A549 treated with Mapracorat at 1 μM for 4 hours (cell line): ENCODE results near the gene SPSB1. TPM values are rescaled to one million over a fixed set of nuclear protein-coding genes. Genes with fewer than 3 reads are reported as not detected.

Source experiments
- total RNA-seq: library from RNA; stranded (reverse); fragments of 200-300 nt; extraction: Qiagen RNA extraction; gene quantifications from 5 replicates; pipeline ENCODE4 v1.2.3, GENCODE V29; 2022

Gene SPSB1
- total RNA-seq, result 29.5 to 37.4 TPM (median 33.2 TPM) in 5 replicates

GRCh38 chr1:9292361-9293240 lies at the start of gene SPSB1:
TSS of gene SPSB1 (plus strand) at chr1:9292894. CDS start at chr1:9355892, 62,998 bp downstream.

Other genes with a start within 250 kb of the SPSB1 start
- 0.27 to 0.83 TPM (median 0.39 TPM) in 5 replicates for gene SLC2A5, start 223.3 kb upstream of the SPSB1 start, total RNA-seq
- 3.0 to 8.1 TPM (median 5.7 TPM) in 5 replicates for gene GPR157, start 163.8 kb upstream of the SPSB1 start, total RNA-seq
- 4.7 to 8.0 TPM (median 6.5 TPM) in 5 replicates for gene H6PD, start 58.1 kb upstream of the SPSB1 start, total RNA-seq
- gene SLC25A33, start 246.6 kb downstream of the SPSB1 start, total RNA-seq, result 2.8 to 3.7 TPM (median 3.3 TPM) in 5 replicates